ENCODE data around the gene TES.
"Not testable (repeated sequence)": the region's sequence is repeated elsewhere in the genome, so short reads cannot be mapped to it uniquely, and the experiment has no call there.

The TES gene

DNA sequence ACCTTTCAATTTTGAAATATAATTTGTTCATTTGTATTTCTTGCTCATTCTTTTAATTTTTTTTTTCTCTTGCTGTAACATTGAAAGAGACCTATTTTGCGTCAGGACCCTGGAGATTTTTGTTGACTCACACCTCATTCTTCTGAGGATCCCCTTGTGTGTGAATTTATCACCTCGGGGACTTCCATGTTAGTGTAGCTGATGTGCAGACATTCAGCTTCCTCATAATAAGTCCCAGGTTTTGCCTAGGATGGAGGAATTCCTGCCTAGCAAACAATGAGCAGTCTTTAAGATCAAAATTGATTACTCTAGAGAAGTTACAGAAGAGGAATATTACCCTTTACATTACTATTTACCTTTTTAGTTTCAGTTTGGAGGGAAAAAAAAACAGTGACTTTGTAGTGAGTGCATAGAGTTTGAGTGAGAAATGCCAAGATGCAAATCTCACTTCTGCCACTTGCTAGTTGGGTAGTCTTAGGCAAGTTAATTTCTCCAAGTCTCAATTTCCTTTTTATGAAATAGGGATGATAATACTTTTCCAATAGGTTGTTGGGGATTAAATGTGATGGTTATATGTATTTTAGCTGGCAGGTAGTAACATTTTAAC is 14.3 kb downstream of the TES start:
- DNase-seq, result no peak

DNA sequence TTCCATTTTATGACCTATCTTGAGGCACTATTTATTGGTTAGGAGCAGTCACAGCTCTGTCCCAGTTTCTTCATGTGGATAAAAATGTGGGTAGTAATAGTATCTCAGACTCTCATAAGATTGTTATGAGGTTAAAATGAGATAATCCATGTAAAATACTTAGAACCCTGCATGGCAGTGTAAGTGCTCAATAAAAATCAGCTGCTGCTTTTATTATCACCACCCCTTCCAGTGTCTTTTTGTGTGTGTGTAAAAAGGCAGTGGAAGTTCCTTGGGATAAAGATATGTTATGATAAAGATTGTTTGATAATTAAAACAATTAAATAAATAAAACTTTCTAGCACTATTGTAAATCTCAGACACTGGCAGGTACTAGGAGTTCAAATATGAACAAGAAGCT is 15.5 kb downstream of the TES start:
- DNase-seq, result no peak

DNA sequence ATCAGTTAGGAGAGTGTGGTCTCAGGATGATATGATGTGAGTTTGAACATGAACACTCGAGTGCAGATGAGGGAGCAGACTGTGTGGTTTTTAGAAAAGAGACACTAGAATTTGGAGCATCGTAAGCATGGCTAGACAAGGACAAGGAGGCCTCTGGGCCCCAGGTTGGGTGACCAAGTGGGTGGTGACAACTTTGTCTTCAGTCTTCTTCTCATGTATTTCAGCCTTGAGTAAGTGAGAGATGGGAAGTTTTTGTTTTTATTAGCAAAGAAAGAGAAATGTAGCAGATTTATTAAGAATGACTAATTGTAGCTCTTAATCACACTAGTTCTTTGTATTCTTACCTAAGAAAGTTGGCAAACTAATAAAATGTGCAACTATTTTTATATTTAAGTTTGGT is 16.3 kb downstream of the TES start:
- no peak for DNase-seq

DNA sequence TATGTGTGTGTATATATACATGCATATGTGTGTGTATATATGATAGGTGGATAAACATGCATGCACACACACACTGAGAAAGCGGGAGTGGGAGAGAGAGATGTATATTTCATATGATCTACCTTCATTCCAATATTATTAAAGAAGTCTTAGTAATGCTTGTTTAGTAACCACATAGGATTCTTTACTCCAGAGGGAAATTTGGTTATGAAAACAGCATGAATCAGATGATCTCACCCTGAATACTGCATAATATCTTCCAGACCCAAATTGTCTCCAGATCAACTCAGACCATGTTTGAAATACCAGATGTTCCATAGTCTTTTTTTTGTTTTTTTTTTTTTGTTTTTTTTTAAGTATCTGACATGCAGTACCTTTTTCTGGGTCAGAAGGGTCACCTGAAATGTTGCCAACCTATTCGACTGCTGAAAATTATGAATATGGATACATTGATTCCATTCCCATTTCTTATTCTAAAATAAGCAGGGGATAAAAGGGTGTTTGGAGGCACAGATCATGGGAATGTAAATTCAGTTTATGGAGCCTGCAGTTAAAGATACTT is 17.4 kb downstream of the TES start:
- no peak for DNase-seq

DNA sequence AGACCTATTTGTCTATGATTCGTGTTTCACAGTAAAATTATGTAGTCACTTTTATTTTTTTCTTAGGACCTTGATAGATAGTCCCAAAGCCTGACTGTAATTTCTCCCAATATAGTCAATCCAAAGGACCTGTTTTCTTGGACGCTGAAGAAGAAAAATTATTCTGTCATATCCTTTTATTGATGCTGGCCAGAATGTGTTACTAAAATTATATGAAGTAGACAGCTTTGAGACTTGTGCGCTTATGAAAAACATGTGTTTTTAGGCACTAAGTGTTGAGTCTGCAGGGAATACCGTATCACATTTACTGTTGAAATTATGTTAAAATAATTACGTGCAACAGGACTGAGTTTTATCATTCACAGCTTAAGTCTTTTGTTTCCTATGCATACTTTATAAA is 17.9 kb downstream of the TES start:
- no peak for DNase-seq

DNA sequence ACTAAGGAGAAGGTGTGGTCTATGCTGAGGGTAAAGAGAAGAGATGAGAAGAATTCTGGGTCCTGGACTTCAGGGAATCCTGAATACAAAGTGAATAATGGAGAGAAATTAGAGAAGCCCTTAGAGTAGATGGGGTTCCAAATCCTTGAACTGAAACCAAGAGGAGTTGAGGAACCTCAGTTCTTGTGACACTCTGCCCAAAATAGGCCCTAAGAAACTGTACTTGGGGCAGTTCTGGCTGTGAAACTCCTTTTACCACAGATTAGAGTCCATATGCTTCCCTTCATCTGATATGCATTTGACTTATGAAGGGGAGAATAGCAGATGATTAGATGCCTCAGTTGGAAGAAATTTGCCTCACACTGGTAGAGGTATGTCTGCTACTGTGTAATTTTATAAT is 19.0 kb downstream of the TES start:
- no peak for DNase-seq

DNA sequence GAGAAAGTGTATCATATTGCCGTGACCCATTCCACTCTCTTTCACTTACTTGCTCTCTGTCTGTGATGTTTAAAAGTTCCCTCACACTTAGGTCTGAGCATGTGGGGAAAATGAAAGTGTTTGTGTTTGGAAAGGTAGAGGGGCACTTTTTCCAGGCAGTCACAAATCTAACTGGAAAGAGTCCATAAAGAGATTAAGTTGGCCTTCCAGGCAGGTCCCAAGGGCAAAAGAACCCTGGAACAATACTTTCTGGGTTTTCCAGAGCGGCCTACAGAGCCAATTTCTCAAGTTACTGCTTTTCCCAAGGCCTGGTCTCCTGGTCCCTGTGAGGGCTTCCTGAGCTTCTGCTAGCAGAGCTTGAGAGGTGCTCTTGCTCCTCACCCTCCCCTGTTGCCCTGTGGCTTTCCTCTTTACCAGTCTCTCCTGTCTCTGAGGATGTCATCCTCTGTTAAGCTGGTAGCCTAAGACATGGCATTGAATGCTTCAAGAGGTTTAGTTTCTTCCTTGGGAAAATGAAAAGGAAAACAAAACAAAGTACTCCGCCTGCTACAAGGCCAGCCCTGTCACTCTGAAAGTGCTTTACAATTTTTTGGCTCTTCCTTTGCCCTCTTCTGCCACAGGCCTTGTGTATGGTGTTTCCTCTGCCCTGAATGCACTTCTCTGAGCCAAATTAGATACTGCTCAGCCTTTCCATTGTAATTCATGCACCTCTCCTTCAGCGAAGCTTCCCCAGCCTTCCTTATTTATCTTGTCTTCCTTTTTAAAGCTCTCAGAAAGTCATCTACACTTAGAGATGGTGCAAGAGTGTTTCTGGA is 20.1 kb downstream of the TES start:
- DNase-seq, result no peak

DNA sequence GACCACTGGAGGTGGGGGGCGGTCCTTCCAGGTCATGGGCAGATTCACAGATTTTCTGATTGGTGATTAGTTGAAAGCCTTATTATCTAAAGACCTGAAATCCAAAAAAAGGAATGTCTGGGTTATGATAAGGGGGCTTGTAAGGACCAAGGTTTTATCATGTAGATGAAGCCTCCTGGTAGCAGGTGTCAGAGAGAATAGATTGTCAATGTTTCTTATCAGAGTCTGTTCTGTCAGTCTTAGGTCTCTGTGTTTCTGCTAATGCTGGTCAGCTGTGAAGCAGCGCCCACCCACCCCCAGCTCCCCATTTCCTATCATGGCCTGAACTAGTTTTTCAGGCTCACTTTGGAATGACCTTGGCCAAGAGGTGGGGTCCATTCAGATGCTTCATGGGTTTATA is 21.2 kb downstream of the TES start:
- no peak for DNase-seq

DNA sequence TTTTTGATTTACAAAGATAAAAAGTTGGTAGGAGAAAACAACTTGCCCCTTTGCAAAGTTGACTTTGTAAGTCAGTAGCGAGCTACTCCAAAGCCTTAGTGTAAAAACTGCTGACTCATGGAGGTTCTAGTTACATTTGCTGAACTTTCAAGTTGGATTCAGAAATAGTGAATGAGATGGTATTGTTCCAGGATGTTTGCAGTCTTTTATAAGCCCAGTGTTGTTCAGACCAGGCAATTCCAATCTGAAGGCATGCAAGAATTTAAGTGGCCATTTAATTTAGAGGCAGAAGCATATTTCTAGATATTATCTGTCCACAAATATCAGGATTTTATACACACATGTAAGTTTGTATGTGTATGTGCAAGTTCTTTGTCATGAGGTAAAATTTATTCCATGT is 21.6 kb downstream of the TES start:
- peak; percentile 14 to 30 for DNase-seq

DNA sequence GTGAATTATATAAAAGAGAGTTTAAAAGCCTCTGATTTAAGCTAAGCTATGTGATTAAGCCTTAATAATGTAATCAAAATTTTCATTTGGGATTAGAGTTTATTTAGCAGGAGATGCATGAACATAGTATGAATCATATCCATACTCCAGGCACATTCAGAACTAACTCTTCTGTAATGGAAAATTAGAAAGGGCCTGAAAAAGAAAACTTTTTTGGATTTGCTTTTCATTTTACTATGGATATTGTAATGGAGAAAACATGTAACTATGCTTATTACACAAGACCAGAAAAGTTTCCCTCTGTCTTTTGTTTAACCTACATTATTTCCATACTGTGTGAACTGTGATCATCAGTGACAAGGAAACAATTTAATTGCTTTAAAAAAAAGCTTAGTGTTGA is 22.0 kb downstream of the TES start:
- DNase-seq, result no peak

DNA sequence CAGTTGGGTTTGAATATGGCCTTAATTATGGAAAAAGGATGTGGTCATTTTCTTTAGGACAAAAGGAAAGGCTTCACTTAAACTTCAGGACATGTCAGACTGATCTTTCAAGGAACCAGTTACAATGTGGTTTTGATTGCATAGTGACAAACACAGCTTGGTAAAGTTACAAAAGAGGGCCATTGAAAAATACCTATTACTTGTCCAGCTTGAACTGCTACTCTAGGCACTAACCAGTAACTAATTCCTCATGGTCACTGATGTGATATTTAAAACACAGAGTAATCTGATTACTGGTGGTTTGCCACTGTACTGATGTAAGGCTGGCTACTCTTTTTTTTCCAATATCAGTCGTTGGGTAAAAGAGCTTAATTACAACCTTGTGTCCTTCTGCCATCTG is 22.6 kb downstream of the TES start:
- DNase-seq, result no peak

DNA sequence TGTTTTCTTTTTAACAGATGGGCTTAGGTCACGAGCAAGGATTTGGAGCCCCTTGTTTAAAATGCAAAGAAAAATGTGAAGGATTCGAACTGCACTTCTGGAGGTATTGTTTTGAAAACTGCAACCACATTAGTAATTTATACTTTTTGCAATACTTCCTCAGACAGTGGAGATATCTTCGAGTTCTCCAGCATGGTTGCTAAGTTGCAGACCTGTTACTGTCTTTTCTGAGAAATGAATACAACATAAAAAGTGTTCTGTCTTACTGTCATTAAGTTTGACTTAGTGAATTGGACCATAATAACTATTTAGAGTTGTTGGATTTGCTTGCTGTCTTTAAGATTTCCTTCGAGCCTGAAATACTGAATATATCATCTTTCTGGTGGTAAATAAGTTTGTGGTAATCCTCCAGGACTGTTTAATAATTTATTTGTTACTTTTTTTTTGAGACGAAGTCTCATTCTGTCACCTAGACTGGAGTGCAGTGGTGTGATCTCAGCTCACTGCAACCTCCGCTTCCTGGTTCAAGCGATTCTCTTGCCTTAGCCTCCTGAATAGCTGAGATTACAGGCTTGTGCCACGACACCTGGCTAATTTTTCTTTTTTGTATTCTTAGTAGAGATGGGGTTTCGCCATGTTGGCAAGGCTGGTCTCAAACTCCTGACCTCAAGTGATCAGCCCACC is 24.3 kb downstream of the TES start:
- no peak for DNase-seq

DNA sequence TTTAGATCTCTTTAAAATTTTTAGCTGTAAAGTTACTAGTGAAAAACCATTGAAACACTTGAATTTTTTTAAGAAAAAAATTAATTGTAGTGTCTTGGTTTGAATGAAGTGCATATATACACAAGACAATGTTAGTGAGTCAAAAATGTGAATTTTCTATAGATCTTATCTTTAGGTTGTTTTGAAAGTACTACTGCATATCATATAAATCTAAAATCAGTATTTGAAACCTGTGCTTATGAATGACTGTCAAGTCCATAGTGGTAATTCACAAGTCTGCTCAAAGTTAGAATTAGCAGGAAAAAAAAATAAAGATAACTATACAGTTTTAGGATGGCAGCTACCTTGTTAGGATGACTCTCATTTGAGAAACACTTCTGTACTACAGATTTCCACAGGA is 25.0 kb downstream of the TES start:
- no peak for DNase-seq

DNA sequence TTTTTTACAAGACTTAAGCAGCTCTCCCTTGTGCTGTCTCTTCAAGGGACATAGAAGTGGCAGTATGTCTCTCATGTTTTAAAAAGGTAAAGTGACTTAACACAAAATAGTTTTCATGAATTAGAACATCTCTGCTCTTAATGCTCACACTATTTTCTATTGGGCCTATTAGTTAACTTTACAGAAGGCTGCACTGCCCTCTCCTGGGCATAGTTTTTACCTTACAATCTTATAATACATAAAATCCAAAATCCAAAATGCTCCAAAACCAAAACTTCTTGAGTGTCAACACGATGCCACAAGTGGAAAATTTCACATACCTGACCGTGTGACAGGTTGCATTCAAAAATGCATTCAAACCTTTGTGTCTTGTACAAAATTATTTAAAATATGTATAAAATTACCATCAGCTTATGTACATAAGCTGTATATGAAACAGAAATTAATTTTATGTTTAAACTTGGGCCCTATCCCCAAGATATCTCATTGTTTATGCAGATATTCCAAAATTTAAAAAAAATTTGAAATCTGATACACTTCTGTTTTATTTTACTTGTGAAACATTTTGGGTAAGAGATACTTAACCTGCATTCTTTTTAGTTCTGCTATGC is 25.8 kb downstream of the TES start:
- DNase-seq, result peak; percentile 48 to 81

DNA sequence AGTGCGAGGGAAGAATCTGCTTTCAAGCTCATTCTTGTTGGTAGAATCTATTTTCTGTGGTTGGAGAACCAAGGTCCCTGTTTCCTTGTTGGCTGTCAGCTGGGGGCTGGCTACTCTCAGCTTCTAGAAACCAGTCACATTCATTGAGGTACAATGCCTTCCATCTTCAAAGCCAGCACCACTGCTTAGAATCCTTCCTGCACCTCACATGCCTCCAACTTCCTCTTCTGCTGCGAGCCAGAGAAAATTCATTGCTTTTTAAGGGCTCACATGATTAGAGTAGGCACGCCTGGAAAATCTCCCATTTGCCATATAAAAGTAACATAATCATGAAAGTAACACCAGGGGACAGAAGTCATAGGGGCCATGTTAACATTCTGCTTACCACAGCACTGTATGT is 28.7 kb downstream of the TES start:
- DNase-seq, result peak in 1 of 2 experiments; percentile 12

DNA sequence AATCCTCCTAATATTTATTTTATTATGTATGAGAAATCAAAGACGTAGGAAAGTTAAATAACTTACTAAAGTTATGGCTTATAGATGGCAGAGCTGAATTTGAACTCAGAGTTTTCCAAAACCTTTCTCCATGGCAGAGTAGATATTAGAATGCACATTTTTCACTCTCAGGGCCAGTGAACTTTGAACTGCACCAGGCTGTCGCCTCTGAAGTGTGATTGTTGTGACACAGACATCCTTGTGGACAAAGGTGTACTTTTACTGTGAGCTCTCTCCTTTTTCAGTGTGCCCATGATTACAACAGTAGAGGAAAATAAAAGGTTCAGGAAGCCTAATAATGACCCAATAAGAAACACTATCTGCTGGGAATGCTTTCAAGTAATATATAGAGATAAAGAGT is 29.1 kb downstream of the TES start:
- DNase-seq, result no peak

DNA sequence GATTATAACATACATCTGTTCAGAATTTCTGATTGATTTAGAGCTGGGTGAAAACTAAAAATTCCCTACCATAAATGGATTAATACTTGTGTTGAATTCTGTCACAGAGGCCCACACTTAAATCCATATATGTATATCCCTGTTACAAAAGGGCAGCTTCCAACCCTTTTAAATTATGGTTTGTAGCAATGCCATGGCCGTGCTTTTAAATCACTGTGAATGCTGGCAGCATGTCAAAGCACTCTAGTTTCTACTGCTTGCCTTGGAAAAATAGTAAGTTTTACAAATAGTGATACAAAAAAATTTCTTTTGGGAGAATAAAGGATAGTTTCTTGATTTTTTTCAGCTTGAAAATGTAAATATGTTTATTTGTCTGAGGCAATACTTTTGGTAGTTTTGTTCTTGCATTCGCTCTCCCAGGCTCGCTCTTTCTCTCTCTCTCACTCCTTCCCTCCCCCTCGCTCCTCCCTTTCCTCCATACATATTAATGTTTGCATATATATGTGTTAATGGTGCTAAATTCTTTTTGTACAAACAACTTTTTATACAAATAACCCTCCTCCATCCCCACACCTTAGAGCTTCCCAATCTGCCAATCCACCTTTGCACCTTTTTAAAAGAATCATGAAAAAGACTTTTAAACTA is 29.8 kb downstream of the TES start:
- DNase-seq, result no peak

DNA sequence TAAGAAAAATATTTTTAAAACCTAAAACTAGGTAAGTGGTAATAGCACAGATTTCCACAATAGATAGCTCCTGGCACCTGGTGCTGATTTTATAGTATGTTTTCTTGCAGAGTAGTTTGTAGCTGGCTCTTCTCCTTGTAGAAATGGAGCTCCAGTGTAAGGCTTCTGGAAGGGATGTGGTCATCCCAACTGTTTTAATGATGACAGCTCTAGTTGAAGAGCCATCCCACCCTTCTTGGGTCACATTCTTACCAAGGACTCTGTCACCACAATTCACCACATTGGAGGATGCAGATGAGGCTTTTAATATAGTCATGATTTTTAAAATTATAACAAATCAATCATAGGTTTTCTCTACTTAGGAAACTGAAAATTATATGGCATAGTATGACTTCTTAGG is 31.0 kb downstream of the TES start:
- no peak for DNase-seq

DNA sequence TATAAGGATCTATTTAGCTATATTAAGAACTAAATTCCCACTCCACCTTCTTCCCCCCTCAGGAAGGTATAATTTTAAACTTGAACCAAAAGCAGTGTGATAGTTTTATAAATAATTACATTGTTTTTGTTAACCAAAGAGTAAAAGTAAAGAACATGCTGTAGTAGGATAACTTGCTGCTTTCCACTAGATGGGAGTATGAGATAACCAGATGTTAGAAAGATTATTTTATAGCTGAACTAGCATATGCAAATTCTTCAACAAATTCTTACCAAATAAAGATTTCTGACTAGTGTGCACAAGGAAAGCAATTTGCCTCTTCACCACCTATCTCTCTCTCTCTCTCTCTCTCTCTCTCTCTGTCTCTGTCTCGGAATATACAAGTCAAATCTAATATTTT is 31.8 kb downstream of the TES start:
- DNase-seq, result no peak

DNA sequence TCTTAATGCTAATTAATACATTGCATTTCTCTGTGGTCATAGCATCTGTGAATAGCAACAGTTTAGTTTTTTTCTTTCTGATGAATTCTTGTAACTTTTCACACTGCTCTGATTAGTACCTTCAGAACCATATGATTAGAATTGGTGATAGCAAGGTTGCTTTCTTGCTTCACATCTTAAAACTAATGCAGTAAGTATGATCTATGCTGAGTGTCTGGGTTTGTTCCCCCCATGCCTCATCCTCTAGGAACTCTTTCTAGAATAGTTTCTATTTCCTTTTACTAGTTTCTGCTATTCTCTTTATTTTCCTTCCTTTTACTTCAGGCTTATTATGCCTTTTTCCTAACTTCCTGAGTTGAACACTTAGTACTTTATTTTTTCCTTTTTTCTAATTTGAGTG is 32.4 kb downstream of the TES start:
- no peak for DNase-seq

DNA sequence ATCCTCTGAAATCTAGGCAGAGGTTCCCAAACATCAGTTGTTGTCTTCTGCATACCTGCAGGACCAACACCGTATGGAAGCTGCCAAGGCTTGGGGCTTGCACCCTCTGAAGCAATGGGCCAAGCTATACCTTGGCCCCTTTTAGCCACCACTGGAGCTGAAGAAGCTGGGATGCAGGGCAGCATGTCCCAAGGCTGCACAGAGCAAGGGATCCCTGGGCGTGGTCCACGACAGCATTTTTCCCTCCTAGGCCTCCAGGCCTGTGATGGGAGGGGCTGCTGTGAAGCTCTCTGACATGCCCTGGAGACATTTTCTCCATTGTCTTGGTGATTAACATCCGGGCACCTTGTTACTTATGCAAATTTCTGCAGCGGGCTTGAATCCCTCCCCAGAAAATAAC is 34.5 kb downstream of the TES start:
- DNase-seq, result not testable (repeated sequence)

DNA sequence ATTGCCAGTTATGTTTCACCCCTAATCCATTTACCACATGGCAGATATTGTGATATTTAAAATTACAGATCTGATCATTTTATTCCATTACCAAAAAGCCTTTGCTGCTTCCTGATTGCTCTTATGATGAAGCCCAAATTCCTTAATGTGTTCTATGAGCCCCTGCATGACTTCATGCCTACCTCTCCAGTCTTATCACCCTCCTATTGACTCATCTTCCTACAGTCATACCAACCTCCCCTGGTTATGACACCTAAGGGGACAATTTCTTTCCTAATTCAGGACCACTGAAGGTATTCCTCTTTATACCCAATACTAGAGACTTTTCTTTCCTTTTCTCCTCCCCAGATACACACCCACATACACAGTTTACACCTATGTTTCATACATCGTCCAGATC is 36.0 kb downstream of the TES start:
- no peak for DNase-seq

DNA sequence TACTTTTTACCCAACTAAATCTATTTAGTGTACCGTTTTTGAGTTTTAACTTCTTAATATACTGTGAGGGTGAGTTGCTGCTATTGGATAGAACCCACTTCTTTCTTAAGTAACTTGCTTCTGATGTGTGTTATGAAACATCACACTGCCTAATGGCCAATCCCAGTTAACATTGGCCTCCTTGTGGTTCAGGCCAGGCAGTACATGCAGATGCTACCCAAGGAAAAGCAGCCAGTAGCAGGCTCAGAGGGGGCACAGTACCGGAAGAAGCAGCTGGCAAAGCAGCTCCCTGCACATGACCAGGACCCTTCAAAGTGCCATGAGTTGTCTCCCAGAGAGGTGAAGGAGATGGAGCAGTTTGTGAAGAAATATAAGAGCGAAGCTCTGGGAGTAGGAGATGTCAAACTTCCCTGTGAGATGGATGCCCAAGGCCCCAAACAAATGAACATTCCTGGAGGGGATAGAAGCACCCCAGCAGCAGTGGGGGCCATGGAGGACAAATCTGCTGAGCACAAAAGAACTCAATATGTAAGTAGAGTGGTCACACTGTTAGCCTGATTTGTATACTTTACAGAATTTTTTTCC is 39.7 kb downstream of the TES start:
- DNase-seq, result peak; percentile 48 to 51
